Measurements from ENCODE around the gene EME2. TPM values are rescaled to one million over a fixed set of nuclear protein-coding genes. Genes with fewer than 3 reads are reported as not detected.

EME2 gene
- total RNA-seq, 3 donors from 2014 or later = 30.4 to 39.1 (median 35.7) TPM

DNA sequence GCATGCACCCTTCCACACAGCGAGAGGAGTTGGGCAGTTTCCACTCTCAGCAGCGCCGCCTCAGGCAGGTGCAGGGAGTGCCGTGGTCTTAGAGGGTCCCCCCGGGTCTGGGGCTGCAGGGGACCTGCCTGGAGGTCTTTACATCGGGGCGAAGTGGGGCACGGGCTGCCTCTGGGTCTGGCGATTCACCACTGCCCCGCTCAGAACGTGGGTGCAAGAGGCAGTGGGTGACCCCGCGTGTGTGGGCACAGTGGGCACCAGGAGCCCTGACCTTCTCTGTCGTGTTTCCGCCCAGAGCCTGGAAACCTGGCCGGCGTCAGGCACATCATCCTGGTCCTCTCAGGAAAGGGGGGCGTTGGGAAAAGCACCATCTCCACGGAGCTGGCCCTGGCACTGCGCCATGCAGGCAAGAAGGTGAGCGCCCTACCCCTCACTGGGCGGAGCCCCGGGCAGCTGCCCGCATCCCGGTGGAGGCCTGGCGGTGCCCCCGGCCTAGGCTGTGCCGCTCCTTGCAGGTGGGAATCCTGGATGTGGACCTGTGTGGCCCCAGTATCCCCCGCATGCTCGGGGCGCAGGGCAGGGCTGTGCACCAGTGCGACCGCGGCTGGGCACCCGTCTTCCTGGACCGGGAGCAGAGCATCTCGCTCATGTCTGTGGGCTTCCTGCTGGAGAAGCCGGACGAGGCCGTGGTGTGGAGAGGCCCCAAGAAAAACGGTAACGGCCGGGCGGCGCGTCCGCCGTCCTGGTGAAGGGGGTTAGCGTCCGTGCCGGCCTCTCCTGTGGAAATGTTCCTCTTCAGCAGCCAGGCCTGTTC is 13.8 kb downstream of the EME2 start:
- Mint-ChIP-seq H3K9me3 (no peaks in the 10 kb centered on the region), H3K4me3 (no peak overlapping the region), H3K27me3 (ENCODE audit: low read depth) (no peaks in the 10 kb centered on the region), H3K4me1 (ENCODE audit: low read depth) (peaks cover 25% of the 10 kb centered on the region), H3K36me3 (ENCODE audit: insufficient read depth) (peaks cover 4% of the 10 kb centered on the region)
- ATAC-seq = no peak
- DNase-seq = no peak

DNA sequence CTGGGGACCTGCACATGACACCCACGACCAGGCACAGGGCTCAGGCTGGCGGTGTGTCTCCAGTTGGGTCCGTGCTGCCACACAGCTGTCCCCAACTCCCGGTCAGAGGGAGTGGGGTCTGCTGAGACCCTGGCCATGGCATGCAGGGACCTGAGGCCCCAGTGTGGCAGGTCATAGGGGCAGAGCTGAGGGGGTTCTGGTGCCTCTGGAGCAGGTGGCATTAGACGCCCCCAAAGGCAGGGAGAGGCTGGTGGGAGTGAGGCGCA is 14.4 kb downstream of the EME2 start:
- Mint-ChIP-seq H3K36me3 (ENCODE audit: insufficient read depth) (peaks cover 4% of the 10 kb centered on the region), H3K4me1 (ENCODE audit: low read depth) (peaks cover 20% of the 10 kb centered on the region), H3K4me3 (no peak overlapping the region), H3K27me3 (ENCODE audit: low read depth) (no peaks in the 10 kb centered on the region), H3K9me3 (no peaks in the 10 kb centered on the region)
- DNase-seq (no peak), ATAC-seq (no peak)

DNA sequence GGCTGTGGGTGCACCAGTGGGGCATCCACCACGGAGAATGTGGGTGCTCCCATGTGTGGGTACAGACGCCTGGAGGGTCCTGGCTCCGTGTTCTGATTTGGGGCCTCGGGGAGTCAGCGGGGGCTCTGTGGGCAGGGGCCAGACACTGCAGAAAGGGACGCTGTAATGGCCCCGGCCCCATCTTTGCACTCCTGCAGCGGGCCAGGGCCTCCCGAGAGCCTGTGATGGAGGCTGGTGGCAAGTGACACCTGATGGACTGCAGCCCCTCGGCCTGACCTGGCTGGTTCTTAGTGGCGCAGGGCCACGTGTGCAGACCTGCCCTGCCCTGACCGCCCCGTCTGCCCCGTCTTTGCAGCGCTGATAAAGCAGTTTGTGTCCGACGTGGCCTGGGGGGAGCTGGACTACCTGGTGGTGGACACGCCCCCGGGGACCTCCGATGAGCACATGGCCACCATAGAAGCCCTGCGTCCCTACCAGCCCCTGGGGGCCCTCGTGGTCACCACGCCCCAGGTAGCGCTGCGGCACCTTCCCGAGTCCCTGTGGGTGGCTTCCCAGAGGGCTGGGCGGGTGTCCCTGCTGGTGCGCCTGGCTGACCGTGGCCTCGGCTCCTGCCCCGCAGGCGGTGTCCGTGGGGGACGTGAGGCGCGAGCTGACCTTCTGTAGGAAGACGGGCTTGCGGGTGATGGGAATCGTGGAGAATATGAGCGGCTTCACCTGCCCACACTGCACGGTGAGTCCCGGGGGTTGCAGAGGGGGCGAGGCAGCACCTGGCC is 14.9 kb downstream of the EME2 start:
- H3K4me1 Mint-ChIP-seq (ENCODE audit: low read depth) = peaks cover 20% of the 10 kb centered on the region
- peaks cover 4% of the 10 kb centered on the region for H3K36me3 Mint-ChIP-seq (ENCODE audit: insufficient read depth)
- DNase-seq = no peak
- H3K27me3 Mint-ChIP-seq (ENCODE audit: low read depth) = no peaks in the 10 kb centered on the region
- no peak overlapping the region for H3K4me3 Mint-ChIP-seq
- ATAC-seq = no peak
- no peaks in the 10 kb centered on the region for H3K9me3 Mint-ChIP-seq

DNA sequence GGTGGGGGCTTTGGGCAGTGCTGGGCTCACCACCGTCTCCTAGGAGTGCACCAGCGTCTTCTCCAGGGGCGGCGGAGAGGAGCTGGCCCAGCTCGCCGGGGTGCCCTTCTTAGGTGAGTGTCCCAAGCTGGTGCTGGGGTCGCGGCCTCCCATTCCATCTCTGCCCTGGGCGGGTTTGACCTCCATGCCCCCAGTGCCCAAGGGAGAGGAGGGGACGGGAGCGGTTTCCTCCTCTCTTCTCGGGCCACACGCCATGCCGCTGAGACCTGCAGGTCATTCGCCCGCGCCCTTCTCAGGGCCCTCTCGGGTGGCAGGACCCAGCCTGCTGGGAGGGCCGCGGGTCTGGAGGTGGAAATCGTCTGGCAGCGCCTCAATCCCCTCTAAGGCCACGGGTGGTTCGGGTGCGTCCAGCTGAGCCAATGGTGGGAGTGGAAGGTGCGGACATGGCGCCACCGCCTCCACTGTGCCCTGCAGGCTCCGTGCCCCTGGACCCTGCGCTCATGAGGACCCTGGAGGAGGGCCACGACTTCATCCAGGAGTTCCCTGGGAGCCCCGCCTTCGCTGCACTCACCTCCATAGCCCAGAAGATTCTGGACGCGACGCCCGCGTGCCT is 15.6 kb downstream of the EME2 start:
- Mint-ChIP-seq H3K27me3 (ENCODE audit: low read depth) (no peaks in the 10 kb centered on the region), H3K4me3 (no peak overlapping the region), H3K36me3 (ENCODE audit: insufficient read depth) (peaks cover 4% of the 10 kb centered on the region), H3K9me3 (no peaks in the 10 kb centered on the region), H3K4me1 (ENCODE audit: low read depth) (peaks cover 16% of the 10 kb centered on the region)
- DNase-seq (no peak), ATAC-seq (no peak)

DNA sequence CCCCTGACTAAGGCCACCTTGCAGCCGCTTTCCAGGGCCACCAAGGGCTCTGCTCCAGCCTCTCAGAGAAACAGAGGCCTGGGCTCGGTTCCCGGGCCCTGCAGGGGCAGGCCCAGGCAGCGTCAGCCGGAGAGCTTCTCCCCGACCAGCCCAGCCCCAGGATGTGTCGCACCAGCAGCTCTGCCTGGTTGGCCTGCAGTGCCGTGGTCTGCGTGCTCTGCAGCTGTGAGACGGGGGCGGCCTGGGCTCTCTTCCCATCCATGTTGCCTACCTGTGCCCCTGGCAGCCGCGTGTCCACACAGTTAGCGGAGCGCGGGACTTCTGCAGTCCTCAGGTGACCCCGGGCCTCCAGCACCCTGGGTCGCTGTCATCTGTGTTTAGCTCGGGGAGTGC is 16.1 kb downstream of the EME2 start:
- Mint-ChIP-seq H3K36me3 (ENCODE audit: insufficient read depth) (peaks cover 4% of the 10 kb centered on the region), H3K4me1 (ENCODE audit: low read depth) (peaks cover 12% of the 10 kb centered on the region), H3K4me3 (no peak overlapping the region), H3K27me3 (ENCODE audit: low read depth) (no peaks in the 10 kb centered on the region), H3K9me3 (no peaks in the 10 kb centered on the region)
- DNase-seq = no peak
- ATAC-seq = no peak

DNA sequence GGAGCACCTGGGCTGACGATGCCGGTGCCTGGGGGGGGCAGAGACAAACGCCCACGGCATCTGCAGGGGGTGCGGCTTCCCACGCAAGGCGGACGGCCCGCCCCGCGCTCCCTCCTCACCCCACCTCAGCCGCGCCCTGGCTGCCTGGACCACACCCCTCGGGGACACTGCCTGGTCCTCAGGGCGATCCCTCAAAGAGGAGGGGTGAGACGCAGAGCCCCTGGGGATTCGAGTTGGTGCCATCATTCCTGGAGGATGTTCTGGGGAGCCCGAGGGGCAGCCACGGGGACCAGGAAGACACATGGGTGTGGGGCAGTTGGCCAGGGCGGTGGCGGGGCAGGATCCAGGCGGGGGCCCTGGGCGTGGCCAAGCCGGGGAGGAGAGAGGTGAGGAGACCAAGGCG is 17.0 kb downstream of the EME2 start:
- Mint-ChIP-seq H3K27me3 (ENCODE audit: low read depth) (no peaks in the 10 kb centered on the region), H3K4me3 (no peak overlapping the region), H3K36me3 (ENCODE audit: insufficient read depth) (peaks cover 4% of the 10 kb centered on the region), H3K4me1 (ENCODE audit: low read depth) (peaks cover 10% of the 10 kb centered on the region), H3K9me3 (no peaks in the 10 kb centered on the region)
- ATAC-seq = no peak
- DNase-seq = no peak

DNA sequence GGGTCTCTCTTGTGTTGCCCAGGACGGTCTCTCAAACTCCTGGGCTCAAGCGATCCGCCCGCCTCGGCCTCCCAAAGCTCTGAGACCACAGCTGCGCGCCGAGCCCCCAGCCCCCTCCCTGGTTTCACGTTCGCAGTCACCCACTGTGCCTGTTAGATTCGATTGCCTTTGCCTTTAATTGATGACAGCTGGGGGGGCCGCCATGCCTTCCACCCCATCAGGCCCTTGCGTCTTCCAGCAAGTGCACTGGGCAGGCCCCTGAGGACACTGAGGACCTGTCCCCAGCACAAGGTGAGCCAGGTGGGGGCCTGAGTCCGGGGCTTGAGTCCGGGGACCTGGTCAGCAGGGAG is 17.6 kb downstream of the EME2 start:
- no peak overlapping the region for H3K4me3 Mint-ChIP-seq
- H3K27me3 Mint-ChIP-seq (ENCODE audit: low read depth) = no peaks in the 10 kb centered on the region
- peaks cover 8% of the 10 kb centered on the region for H3K4me1 Mint-ChIP-seq (ENCODE audit: low read depth)
- ATAC-seq = no peak
- no peaks in the 10 kb centered on the region for H3K9me3 Mint-ChIP-seq
- no peak for DNase-seq
- peaks cover 4% of the 10 kb centered on the region for H3K36me3 Mint-ChIP-seq (ENCODE audit: insufficient read depth)

DNA sequence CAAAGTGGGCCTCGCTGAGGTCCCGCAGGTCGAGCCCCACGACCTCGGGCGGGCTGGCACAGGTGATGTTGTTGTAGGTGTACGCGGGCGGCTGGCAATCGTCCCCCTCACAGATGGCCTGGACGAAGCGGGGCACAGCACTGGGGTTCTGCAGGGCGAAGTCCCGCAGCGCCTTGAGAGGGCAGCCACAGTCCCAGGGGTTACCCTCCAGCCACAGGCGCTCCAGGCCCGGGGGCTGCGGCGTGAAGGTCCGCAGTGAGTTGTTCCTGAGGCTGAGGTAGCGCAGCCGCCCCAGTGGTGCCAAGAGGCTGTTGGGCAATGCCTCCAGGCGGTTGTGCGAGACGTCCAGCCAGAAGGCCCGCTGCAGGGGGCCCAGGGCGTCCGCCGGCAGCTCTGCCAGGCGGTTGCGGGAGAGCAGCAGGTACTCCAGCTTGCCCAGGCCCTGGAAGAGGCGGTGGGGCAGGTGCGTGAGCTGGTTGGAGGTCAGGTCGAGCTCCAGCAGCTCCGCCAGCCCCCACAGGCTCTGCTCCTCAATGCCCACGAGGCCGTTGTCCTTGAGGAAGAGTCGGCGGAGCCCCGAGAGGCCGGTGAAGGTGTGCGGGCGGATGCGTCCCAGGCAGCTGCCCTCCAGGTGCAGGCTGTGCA is 18.1 kb downstream of the EME2 start:
- Mint-ChIP-seq H3K4me3 (no peak overlapping the region), H3K27me3 (ENCODE audit: low read depth) (no peaks in the 10 kb centered on the region), H3K36me3 (ENCODE audit: insufficient read depth) (peaks cover 4% of the 10 kb centered on the region), H3K4me1 (ENCODE audit: low read depth) (peaks cover 3% of the 10 kb centered on the region), H3K9me3 (no peaks in the 10 kb centered on the region)
- DNase-seq = no peak
- ATAC-seq = no peak

DNA sequence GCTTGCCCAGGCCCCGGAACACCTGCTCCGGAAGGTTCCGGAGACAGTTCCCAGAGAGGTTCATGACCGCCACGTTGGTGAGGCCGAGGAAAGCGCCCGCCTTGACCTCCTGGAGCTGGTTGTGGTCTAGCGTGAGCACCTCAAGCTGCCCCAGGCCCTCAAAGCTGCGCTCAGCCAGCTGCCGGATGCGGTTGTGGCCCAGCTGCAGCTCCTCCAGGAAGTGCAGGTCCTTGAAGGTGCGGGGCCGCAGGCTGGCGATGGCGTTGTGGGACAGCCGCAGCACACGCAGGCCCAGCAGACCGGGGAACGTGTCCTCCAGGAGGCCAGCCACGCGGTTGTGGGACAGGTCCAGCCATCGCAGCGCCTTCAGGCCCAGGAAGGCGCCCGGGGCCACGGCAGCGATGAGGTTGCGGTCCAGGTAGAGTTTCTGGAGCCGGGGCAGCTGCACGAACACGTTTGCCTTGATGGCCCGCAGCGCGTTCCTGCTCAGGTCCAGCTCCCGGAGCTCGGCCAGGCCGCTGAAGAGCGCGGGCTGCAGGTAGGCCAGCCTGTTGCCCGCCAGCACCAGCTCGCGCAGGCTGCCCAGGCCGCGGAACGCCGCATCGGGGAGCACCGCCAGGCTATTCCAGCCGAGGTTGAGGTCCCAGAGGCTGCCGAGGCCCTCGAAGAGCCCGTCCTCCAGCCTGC is 18.8 kb downstream of the EME2 start:
- H3K4me1 Mint-ChIP-seq (ENCODE audit: low read depth) = peaks cover 3% of the 10 kb centered on the region
- peaks cover 4% of the 10 kb centered on the region for H3K36me3 Mint-ChIP-seq (ENCODE audit: insufficient read depth)

DNA sequence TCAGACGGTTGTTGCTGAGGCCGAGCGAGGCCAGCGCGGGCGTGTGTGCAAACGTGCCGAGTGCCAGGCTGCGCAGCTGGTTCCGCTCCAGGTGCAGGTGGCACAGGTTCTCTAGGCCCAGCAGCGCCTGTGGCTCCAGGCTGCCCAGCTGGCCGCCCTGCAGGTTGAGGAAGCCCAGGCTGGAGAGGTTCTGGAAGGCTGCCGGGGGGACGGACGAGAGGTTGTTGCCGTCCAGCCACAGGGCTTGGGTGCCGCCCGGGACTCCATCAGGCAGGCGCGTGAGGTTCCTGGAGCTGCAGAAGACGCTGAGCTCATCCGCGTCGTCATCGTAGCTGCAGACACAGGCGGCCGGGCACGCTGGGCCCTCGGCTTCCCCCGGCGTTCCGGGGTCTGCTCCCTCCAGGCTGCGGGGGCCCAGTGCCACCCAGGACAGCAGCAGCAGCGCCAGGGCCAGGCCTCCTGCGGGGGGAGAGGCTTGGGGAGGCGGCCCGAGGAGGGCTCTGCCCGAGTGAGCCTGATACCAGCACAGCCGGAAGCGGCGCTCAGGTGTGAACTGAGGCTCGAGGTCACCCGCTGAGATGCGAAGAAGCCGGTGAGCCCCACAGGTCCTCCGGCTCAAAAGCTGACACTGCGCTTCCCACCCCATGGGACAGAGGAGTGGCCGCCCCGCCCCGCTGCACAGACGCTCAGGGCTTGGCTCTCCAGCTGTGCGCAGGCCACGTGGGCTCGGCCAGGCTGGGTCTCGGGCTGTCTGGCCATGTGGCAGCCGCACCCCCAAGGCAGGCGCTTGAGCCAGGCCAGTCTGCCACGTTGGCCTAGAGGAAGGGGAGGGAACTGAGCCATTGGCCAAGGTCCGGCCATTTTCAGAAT is 19.6 kb downstream of the EME2 start:
- no peak overlapping the region for H3K4me3 Mint-ChIP-seq
- peaks cover 4% of the 10 kb centered on the region for H3K36me3 Mint-ChIP-seq (ENCODE audit: insufficient read depth)
- no peaks in the 10 kb centered on the region for H3K27me3 Mint-ChIP-seq (ENCODE audit: low read depth)
- DNase-seq = no peak
- no peaks in the 10 kb centered on the region for H3K4me1 Mint-ChIP-seq (ENCODE audit: low read depth)
- ATAC-seq = peak in 1 of 2 donors; percentile 16
- no peaks in the 10 kb centered on the region for H3K9me3 Mint-ChIP-seq

More for the DNA sequence above, 18.8 kb downstream of the EME2 start:
- Mint-ChIP-seq H3K4me3 (no peak overlapping the region), H3K9me3 (no peaks in the 10 kb centered on the region), H3K27me3 (ENCODE audit: low read depth) (no peaks in the 10 kb centered on the region)
- DNase-seq (no peak), ATAC-seq (no peak)

DNA sequence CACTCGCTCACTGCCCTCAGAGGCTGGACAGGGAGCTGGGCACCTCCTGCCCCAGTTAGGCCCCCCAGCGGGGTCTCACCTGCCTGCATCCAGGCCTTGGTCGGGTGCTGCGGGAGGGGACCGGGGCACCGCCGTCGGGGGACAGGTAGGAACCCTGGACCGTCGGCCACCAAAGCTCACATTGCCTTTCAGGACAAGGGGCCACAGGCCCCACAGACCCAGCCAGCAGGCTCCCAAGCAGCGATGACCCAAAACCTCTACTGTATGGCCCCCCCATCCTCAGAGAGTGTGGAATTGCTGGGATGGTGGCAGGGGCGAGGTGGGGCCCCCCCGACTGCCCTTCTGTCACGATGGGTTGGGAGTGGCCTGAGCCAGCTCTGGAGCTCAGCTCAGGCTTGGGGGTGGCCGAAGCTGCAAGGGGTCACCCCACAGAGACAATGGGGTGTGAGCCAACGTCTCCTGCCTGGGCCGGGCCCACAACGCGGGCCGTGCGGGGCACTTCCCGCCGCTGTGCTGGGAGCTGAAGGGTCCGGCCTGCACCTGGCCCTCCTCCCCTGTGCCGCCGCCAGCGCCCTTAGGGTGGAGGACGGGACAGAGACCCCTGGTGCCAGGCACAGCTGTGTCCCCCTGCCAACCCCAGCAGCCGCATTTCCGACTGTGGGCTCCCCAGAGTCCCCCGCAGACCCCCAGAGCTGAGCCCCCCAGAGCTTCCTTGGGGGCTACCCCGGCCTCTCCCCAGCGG is 20.4 kb downstream of the EME2 start:
- no peak overlapping the region for H3K4me3 Mint-ChIP-seq
- no peaks in the 10 kb centered on the region for H3K27me3 Mint-ChIP-seq (ENCODE audit: low read depth)
- ATAC-seq (no peak), DNase-seq (no peak)
- H3K9me3 Mint-ChIP-seq = no peaks in the 10 kb centered on the region
- peaks cover 4% of the 10 kb centered on the region for H3K36me3 Mint-ChIP-seq (ENCODE audit: insufficient read depth)
- H3K4me1 Mint-ChIP-seq (ENCODE audit: low read depth) = no peaks in the 10 kb centered on the region

DNA sequence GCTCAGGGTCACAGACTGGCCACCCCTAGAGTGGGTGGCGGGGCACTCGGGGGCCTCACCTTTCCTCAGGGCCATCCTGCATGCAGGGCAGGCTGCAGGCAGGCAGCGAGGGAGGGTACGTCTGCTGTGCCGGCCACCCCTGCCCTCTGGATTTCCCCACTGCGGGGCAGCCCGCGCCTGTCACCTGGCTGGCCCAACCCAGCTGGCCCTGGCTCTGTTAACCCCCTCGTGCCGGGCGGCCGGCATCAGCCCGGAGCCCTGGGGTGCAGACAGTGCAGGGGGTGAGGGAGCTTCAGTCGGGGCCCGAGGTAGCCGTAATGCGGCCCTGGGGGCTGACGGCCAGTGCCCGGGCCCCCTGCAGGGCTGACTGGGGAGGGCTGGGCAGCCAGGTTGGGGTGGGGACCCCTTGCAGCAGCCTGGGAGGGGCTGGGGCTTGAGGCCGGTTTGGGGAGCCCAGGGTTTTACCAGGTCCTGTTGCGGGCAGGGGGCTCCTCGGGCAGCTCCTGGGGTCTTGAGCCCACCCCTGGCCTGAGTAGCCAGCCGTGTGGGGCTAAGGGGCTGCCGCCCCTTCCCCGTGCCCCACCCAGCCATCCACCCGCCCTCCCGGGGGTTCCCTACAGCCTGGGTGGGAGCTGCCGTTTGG is 21.1 kb downstream of the EME2 start, which contains the start of gene IGFALS:
Gene IGFALS, minus strand, starts transcription at position 128 of the 643 bp plus-strand sequence. Its CDS starts 53 bp downstream, at position 75.
- DNase-seq (no peak), ATAC-seq (no peak)
- Mint-ChIP-seq H3K4me1 (ENCODE audit: low read depth) (no peaks in the 10 kb centered on the region), H3K4me3 (no peak within 1 kb of the TSS), H3K27me3 (ENCODE audit: low read depth) (no peaks in the 10 kb centered on the region), H3K36me3 (ENCODE audit: insufficient read depth) (peaks cover 4% of the 10 kb centered on the region), H3K9me3 (no peaks in the 10 kb centered on the region)
